Testis (tissue), 3 donors: ENCODE measurements around the gene NOS1AP. TPM values are rescaled to one million over a fixed set of nuclear protein-coding genes. Genes with fewer than 3 reads are reported as not detected.

Source experiments
- DNase-seq: peaks from one replicate; pipeline ENCODE4 v3.0.0-alpha.2; 2019
- H3K27ac ChIP-seq, 2 donors: fragments of 200-600 bp; sonication (generic); one replicate each; pipeline ENCODE4 v1.5.1; 2019
- H3K27me3 ChIP-seq: fragments of 200-600 bp; sonication (generic); one replicate; pipeline ENCODE4 v1.5.1; 2019
- H3K36me3 ChIP-seq: fragments of 200-600 bp; sonication (generic); one replicate; pipeline ENCODE4 v1.5.1; 2017; ENCODE audit warnings: low read depth; ENCODE audit errors: missing control alignments
- H3K4me1 ChIP-seq: fragments of 200-600 bp; sonication (generic); one replicate; pipeline ENCODE4 v1.5.1; 2019
- H3K4me3 ChIP-seq, 2 donors: fragments of 200-600 bp; sonication (generic); one replicate each; pipeline ENCODE4 v1.5.1; 2017 to 2019
- H3K9me3 ChIP-seq: fragments of 200-600 bp; sonication (generic); one replicate; pipeline ENCODE4 v1.5.1; 2017
- POLR2A ChIP-seq: fragments of 450-650 bp; IDR thresholded peaks from one replicate; pipeline ENCODE4 v1.6.1; 2017; ENCODE audit warnings: antibody characterized with exemption, mild to moderate bottlenecking, moderate library complexity
- WGBS, 2 donors: methylation state at CpG; one replicate each; pipeline ENCODE4 v1.1.5; 2018; 5-methylcytosine and 5-hydroxymethylcytosine counted together
- intact Hi-C: fragments of 100-400 bp; cut with DNase I; formaldehyde crosslinking; loops from one replicate; pipeline ENCODE4 v1.15.1; 2023; ENCODE audit warnings: low total_unique reads
- polyA plus RNA-seq: library from polyadenylated mRNA; stranded (reverse); fragments of 350-450 nt; fragmentation: Illumina TruSeq; extraction: RNeasy Lipid Tissue Mini Kit (QIAGEN cat#74804); gene quantifications from one replicate; pipeline ENCODE4 v1.2.3, GENCODE V29; 2014; ENCODE audit warnings: low read depth, low replicate concordance; ENCODE audit not compliant: insufficient read depth
- total RNA-seq, 2 donors: library from RNA; depleted of rRNA; stranded (reverse); fragments of >200 nt; gene quantifications; one replicate each; pipeline ENCODE4 v1.2.3, GENCODE V29; 2016
- TF ChIP-seq, protein P1 (sequence below), 3 experiments: fragments of 450-650 bp in 2 of 3; fragments of 200-600 bp in 1 of 3; sonication (generic) in 1 of 3; IDR thresholded peaks; one replicate each; pipeline ENCODE4 v1.5.1; 2016 to 2019; ENCODE audit warnings: antibody characterized with exemption in 3 of 3, mild to moderate bottlenecking in 2 of 3, moderate library complexity in 1 of 3

NOS1AP gene
- total and polyA plus RNA-seq, 3 donors from 2014 or later: 2.1 to 5.1 (median 4.1) TPM

DNA sequence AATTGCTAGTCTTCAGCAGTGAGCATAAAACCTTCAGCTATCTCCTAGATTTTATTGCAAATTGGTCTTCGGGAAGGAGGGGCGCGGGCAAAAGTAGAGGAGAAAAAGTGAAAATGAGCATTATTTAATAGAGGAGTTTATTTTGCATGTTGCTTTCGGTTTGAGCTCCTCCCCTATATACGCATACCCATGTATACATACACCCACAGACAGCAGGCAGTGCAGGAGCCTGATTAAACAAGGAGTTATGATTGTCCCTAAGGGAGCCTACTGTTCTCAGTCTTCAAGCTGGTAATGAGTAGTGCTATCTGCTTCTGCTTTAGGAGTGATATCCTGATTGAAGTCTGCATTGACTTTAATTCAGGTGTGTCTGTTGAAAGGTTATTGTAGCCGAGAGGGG, 173.3 kb downstream of the NOS1AP start:
- TF ChIP-seq POLR2A: no peak
- TF ChIP-seq, protein P1, sequence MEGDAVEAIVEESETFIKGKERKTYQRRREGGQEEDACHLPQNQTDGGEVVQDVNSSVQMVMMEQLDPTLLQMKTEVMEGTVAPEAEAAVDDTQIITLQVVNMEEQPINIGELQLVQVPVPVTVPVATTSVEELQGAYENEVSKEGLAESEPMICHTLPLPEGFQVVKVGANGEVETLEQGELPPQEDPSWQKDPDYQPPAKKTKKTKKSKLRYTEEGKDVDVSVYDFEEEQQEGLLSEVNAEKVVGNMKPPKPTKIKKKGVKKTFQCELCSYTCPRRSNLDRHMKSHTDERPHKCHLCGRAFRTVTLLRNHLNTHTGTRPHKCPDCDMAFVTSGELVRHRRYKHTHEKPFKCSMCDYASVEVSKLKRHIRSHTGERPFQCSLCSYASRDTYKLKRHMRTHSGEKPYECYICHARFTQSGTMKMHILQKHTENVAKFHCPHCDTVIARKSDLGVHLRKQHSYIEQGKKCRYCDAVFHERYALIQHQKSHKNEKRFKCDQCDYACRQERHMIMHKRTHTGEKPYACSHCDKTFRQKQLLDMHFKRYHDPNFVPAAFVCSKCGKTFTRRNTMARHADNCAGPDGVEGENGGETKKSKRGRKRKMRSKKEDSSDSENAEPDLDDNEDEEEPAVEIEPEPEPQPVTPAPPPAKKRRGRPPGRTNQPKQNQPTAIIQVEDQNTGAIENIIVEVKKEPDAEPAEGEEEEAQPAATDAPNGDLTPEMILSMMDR (IDR thresholded peaks at IDR 0.05): no peak
- intact Hi-C loops: no loop called here
- H3K27me3 ChIP-seq: no peaks in the 10 kb centered on the region
- H3K4me1 ChIP-seq: no peaks in the 10 kb centered on the region
- H3K9me3 ChIP-seq: no peaks in the 10 kb centered on the region
- WGBS, 2 donors: 93 to 95% methylated on average over 6 of the region's 6 CpGs
- no peak overlapping the region for H3K27ac ChIP-seq
- H3K36me3 ChIP-seq: no peaks in the 10 kb centered on the region
- H3K4me3 ChIP-seq: no peak overlapping the region
- no peak for DNase-seq

DNA sequence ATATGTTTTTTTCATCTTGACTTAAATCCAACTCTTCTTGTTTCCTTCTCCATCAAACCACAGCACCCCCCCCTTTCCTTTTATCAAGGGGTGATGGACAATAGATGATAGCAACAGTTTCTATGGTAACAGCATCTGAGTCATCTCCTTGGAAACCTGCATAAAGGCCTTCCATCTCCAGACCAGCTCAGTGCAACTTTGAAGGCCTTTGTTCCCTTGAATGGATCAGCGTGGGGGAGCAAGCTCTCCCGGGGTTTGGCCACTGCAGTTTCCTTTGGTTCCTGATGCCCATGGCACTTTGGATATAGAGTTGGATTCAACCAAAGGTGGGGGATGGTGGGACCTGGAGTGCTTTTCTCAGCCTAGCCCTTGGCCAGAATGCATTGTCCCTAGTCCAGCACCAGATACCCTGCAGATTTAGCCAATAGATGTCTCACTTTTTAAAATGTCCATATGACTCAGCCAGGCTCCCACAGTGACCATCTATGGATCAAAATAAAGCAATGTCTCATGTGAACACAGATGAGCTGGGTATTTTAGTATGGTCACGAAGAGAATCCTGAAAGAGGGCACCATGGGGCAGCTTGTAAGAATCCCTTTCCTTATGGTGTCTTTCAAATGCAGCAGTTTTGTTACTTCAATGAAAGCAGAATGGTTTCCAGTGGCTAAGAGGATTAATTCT, 179.5 kb downstream of the NOS1AP start:
- intact Hi-C loops: no loop called here
- TF ChIP-seq, protein P1 (IDR thresholded peaks at IDR 0.05): no peak
- no peak for TF ChIP-seq POLR2A
- DNase-seq: no peak
- Histone ChIP-seq H3K9me3 (no peaks in the 10 kb centered on the region), H3K36me3 (no peaks in the 10 kb centered on the region), H3K4me1 (no peaks in the 10 kb centered on the region), H3K4me3 (no peak overlapping the region), H3K27me3 (no peaks in the 10 kb centered on the region), H3K27ac (no peak overlapping the region)
- 79 to 100% methylated on average over 2 to 3 of the region's 3 CpGs for WGBS, 2 donors

DNA sequence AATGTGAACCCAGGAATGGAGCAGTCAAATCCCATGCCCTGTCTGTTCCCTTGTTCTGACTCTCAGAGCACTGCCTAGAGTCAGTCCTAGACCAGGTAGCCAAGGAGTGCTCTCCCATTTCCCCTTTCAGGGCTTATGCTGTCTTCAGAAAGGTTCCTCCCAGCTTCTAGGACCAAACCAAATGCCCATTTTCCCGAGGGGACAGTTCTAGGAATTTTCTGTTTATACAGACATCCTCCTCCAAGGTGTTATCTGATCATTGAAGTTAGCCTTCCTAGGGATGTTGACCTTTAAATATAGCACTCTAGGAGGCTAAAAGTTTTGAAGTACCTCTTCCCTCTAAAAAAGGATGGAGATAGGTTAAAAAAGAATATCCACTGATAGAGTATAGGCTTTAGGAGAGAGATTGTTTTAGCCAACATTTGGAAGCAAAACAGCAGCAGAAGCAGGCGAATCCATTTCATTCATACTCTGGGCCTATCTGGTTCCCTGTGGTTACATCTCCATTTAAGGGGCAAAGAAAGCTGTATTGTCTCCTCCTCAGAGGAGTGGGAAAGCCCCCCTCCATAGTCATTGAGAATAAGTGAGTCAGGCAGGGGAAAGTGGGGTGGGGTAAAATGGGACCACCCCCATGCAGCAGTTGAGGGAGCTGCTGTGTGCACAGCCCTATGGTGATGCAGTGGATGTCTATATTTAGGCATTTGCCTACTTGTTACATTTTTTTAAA, 180.7 kb downstream of the NOS1AP start:
- 77 to 82% methylated on average over 2 of the region's 2 CpGs for WGBS, 2 donors
- no peak for DNase-seq
- Histone ChIP-seq H3K4me3 (no peak overlapping the region), H3K27me3 (no peaks in the 10 kb centered on the region), H3K4me1 (no peaks in the 10 kb centered on the region), H3K27ac (no peak overlapping the region), H3K9me3 (no peaks in the 10 kb centered on the region), H3K36me3 (no peaks in the 10 kb centered on the region)
- TF ChIP-seq, protein P1 (IDR thresholded peaks at IDR 0.05): no peak
- TF ChIP-seq POLR2A: no peak
- intact Hi-C loops: no loop called here

DNA sequence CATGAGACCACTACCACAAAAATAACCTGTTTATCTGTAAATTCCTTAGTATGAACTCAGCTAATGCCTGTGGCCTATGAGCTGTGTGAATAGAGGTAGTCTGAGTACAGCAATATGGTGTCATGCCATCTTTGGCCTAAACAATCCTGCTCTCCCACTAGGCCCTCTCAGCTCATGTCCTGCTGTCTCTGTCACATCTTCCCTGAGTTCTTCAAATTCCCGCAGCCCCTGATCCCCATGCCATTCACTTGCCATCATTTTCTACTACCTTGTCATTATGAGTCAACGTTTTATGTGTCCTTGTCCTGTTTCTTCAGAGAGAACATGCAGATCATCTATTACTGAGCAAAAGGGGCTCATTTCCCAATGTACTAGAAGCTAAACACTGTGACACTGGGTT, 181.6 kb downstream of the NOS1AP start:
- Histone ChIP-seq H3K4me3 (no peak overlapping the region), H3K4me1 (no peaks in the 10 kb centered on the region), H3K36me3 (no peaks in the 10 kb centered on the region), H3K27me3 (no peaks in the 10 kb centered on the region), H3K9me3 (no peaks in the 10 kb centered on the region), H3K27ac (no peak overlapping the region)
- DNase-seq: no peak
- intact Hi-C loops: no loop called here
- no peak for TF ChIP-seq POLR2A
- TF ChIP-seq, protein P1 (IDR thresholded peaks at IDR 0.05): no peak
- 91 to 94% methylated on average over 2 of the region's 2 CpGs for WGBS, 2 donors
